Activated T-helper 1 cell treated with anti-CD3 and anti-CD28 coated beads, Interleukin-12 subunit alpha, Interleukin-12 subunit beta, Interleukin-2, Interleukin-4 antibody, amounts not matched to agents 30 ng/mL and 10 ng/mL and 1 ng/mL, durations not matched to agents 14 hours and 24 hours and 36 hours (primary cell): ENCODE data around the gene SAMD4A. TPM values are rescaled to one million over a fixed set of nuclear protein-coding genes. Genes with fewer than 3 reads are reported as not detected.
"Not testable (repeated sequence)": the region's sequence is repeated elsewhere in the genome, so short reads cannot be mapped to it uniquely, and the experiment has no call there.

Experiments
- DNase-seq: peaks from one replicate; pipeline ENCODE4 v3.0.0; 2021; ENCODE audit warnings: low spot score
- H3K27ac Mint-ChIP-seq: one replicate; pipeline ENCODE4 v1.8.0; 2021; ENCODE audit warnings: mild to moderate bottlenecking, mixed read lengths
- H3K27me3 Mint-ChIP-seq: one replicate; pipeline ENCODE4 v1.8.0; 2022; ENCODE audit warnings: mild to moderate bottlenecking, moderate library complexity, mixed read lengths; ENCODE audit not compliant: insufficient read depth
- H3K36me3 Mint-ChIP-seq: one replicate; pipeline ENCODE4 v1.8.0; 2021; ENCODE audit warnings: low read depth, mixed read lengths
- H3K4me1 Mint-ChIP-seq: one replicate; pipeline ENCODE4 v1.8.0; 2021; ENCODE audit warnings: low read depth, mixed read lengths
- H3K4me3 Mint-ChIP-seq: one replicate; pipeline ENCODE4 v1.8.0; 2021; ENCODE audit warnings: mild to moderate bottlenecking, moderate library complexity, mixed read lengths
- H3K9me3 Mint-ChIP-seq: one replicate; pipeline ENCODE4 v1.8.0; 2021; ENCODE audit warnings: mixed read lengths
- intact Hi-C: fragments of 100-400 bp; cut with micrococcal nuclease; formaldehyde crosslinking; loops from one replicate; pipeline ENCODE4 v1.15.1; 2024
- total RNA-seq: library from RNA; stranded (reverse); gene quantifications from 2 replicates; pipeline ENCODE4 v1.2.3, GENCODE V29; 2022

The SAMD4A gene
- total RNA-seq, 1 donor from 2014 or later, result 1.8 TPM

DNA sequence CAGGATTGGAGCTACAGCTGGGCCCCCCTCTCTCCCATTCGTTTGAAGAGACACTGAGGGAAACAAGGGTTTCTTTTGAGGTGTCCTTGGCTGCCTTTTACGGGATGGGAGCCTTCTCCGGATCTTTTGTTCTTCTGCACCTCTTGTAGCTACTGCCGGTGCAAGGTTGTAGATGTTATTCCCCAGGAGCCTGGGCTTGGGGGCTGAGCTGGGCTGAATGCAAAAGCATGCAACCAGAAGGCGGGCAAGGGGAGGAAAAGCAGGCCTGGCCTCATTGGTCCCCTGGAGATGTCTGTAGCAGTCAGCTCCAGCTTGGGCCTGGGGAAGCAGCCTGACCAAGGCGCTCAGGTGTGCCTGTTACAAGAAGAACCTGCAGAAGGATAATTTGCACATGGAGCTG, 225.4 kb downstream of the SAMD4A start:
- H3K4me3 Mint-ChIP-seq, result no peak overlapping the region

GRCh38 chr14:54794159-54794558, 227.2 kb downstream of the SAMD4A start:
- H3K9me3 Mint-ChIP-seq, result peaks cover 3% of the 10 kb centered on the region
- H3K27me3 Mint-ChIP-seq, result peaks cover 13% of the 10 kb centered on the region
- DNase-seq, result no peak
- intact Hi-C loops, result no loop called here
- no peaks in the 10 kb centered on the region for H3K4me1 Mint-ChIP-seq
- H3K4me3 Mint-ChIP-seq, result no peak overlapping the region
- no peaks in the 10 kb centered on the region for H3K36me3 Mint-ChIP-seq
- no peak overlapping the region for H3K27ac Mint-ChIP-seq

More for the DNA sequence above, 225.4 kb downstream of the SAMD4A start:
- H3K9me3 Mint-ChIP-seq, result peaks cover 3% of the 10 kb centered on the region
- H3K36me3 Mint-ChIP-seq, result no peaks in the 10 kb centered on the region
- H3K27ac Mint-ChIP-seq, result no peak overlapping the region
- intact Hi-C loops, result no loop called here
- no peaks in the 10 kb centered on the region for H3K4me1 Mint-ChIP-seq
- no peak for DNase-seq
- H3K27me3 Mint-ChIP-seq, result no peaks in the 10 kb centered on the region

DNA sequence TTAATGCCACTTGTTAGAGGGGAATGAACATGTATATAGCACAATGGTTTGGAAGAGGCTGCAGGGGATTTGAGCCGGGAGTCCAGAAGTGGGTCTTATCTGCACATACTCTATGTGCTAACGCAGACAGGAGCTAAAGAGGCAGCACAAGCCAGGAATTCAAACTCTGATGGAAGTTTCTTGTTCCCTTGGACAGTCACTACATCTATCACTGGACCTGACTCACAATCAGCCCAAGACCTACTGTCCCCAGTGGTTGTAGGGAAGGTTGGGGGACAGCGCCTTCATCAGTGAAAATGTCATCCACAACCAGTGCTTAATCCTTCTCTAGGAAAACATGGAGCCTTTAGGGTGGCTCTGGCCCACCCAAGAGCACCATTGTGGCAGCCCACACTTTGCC, 227.9 kb downstream of the SAMD4A start:
- no peak for DNase-seq
- peaks cover 16% of the 10 kb centered on the region for H3K27me3 Mint-ChIP-seq
- H3K9me3 Mint-ChIP-seq, result peaks cover 3% of the 10 kb centered on the region
- no peaks in the 10 kb centered on the region for H3K4me1 Mint-ChIP-seq
- no peak overlapping the region for H3K4me3 Mint-ChIP-seq
- H3K36me3 Mint-ChIP-seq, result no peaks in the 10 kb centered on the region
- no peak overlapping the region for H3K27ac Mint-ChIP-seq
- intact Hi-C loops, result no loop called here

GRCh38 chr14:54796961-54797360, 230.0 kb downstream of the SAMD4A start:
- Mint-ChIP-seq H3K27me3 (peaks cover 30% of the 10 kb centered on the region), H3K27ac (no peak overlapping the region), H3K9me3 (peaks cover 3% of the 10 kb centered on the region), H3K4me3 (no peak overlapping the region), H3K4me1 (no peaks in the 10 kb centered on the region), H3K36me3 (no peaks in the 10 kb centered on the region)
- intact Hi-C loops, result no loop called here
- DNase-seq, result no peak

GRCh38 chr14:54797556-54797955, 230.6 kb downstream of the SAMD4A start:
- Mint-ChIP-seq H3K9me3 (peaks cover 3% of the 10 kb centered on the region), H3K4me3 (no peak overlapping the region), H3K36me3 (no peaks in the 10 kb centered on the region)

DNA sequence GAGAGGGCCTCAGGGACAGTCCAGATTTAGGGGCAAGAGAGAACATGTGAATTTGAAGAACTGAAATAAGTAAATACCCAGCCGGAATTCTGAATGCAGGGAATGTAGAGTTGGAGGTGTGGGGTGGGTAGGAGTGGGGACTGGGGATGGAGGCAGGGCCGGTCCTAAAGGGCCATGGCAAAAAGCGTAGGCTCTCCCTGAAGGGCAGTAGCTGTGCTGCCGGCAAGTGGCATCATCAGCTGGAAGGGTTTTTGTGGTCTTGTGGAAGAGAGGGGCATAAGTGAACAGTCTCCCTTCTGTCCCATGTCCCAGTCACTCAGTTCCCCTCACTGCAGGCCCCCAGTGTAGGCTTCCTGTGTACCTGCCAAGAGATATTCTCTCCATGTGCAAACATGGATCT, 231.1 kb downstream of the SAMD4A start:
- no peak overlapping the region for H3K27ac Mint-ChIP-seq
- H3K36me3 Mint-ChIP-seq, result no peaks in the 10 kb centered on the region
- H3K27me3 Mint-ChIP-seq, result peaks cover 30% of the 10 kb centered on the region
- DNase-seq, result no peak
- H3K9me3 Mint-ChIP-seq, result peaks cover 3% of the 10 kb centered on the region
- no peak overlapping the region for H3K4me3 Mint-ChIP-seq
- intact Hi-C loops, result no loop called here
- no peaks in the 10 kb centered on the region for H3K4me1 Mint-ChIP-seq

More at GRCh38 chr14:54797556-54797955, 230.6 kb downstream of the SAMD4A start:
- Mint-ChIP-seq H3K4me1 (no peaks in the 10 kb centered on the region), H3K27ac (no peak overlapping the region), H3K27me3 (peaks cover 30% of the 10 kb centered on the region)
- intact Hi-C loops, result no loop called here
- DNase-seq, result no peak

GRCh38 chr14:54798465-54799124, 231.7 kb downstream of the SAMD4A start:
- intact Hi-C loops, result no loop called here
- H3K27me3 Mint-ChIP-seq, result peaks cover 30% of the 10 kb centered on the region

GRCh38 chr14:54801482-54801881, 234.6 kb downstream of the SAMD4A start:
- peaks cover 30% of the 10 kb centered on the region for H3K27me3 Mint-ChIP-seq
- intact Hi-C loops, H3K36me3 Mint-ChIP-seq, H3K4me1 Mint-ChIP-seq, DNase-seq, H3K27ac Mint-ChIP-seq, H3K9me3 Mint-ChIP-seq, H3K4me3 Mint-ChIP-seq: not testable (repeated sequence)

More at GRCh38 chr14:54798465-54799124, 231.7 kb downstream of the SAMD4A start:
- H3K36me3 Mint-ChIP-seq, result no peaks in the 10 kb centered on the region
- no peak overlapping the region for H3K4me3 Mint-ChIP-seq
- H3K4me1 Mint-ChIP-seq, result no peaks in the 10 kb centered on the region
- H3K27ac Mint-ChIP-seq, result no peak overlapping the region
- H3K9me3 Mint-ChIP-seq, result peaks cover 3% of the 10 kb centered on the region
- no peak for DNase-seq

GRCh38 chr14:54803396-54803795, 236.5 kb downstream of the SAMD4A start:
- Mint-ChIP-seq H3K27ac (no peak overlapping the region), H3K4me3 (no peak overlapping the region), H3K9me3 (no peaks in the 10 kb centered on the region), H3K4me1 (no peaks in the 10 kb centered on the region), H3K27me3 (peaks cover 30% of the 10 kb centered on the region), H3K36me3 (no peaks in the 10 kb centered on the region)
- no peak for DNase-seq
- intact Hi-C loops, result no loop called here

DNA sequence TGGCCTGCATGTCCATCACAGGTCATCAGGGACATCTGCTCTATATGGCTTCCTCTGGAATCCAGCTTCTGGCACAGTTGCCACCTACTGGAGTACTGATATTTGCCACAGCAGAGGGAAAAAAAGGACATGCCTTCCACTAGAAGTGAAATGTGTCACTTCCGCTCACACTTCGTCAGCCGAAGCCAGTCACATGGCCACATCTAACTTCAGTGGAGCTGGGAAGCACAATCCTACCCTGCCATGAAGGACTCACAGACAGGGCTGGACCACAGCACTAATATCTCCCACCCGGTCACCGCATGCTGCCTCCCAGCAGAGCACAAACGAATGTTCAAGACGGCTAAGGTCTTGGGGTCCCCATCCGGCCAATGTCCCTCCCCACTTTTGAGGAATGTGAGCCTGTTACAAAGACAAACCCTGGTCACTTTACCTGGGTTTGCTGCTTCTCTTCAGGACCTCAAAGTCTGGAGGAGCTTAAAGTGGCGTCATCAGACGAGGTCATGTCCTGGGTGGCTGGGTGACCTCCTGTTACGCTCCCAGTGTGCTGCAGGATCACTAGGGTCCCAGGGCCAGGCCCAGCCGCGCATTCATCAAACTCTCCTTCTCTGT, 237.1 kb downstream of the SAMD4A start:
- DNase-seq, result no peak
- Mint-ChIP-seq H3K27ac (no peak overlapping the region), H3K27me3 (peaks cover 23% of the 10 kb centered on the region), H3K9me3 (no peaks in the 10 kb centered on the region), H3K4me1 (no peaks in the 10 kb centered on the region), H3K36me3 (no peaks in the 10 kb centered on the region), H3K4me3 (no peak overlapping the region)
- intact Hi-C loops, result no loop called here

- H3K9me3 Mint-ChIP-seq, result no peaks in the 10 kb centered on the region
- H3K27ac Mint-ChIP-seq, result no peak overlapping the region
- H3K4me1 Mint-ChIP-seq, result no peaks in the 10 kb centered on the region
- no peaks in the 10 kb centered on the region for H3K36me3 Mint-ChIP-seq
- H3K4me3 Mint-ChIP-seq, result no peak overlapping the region
- H3K27me3 Mint-ChIP-seq, result peaks cover 21% of the 10 kb centered on the region
- intact Hi-C loops, result loop anchor here (1.0 kb wide), 1 partner anchor 240 kb away; no protein-coding TSS in a partner anchor
- no peak for DNase-seq
Measured at GRCh38 chr14:54804538-54805041, 237.7 kb downstream of the SAMD4A start.

GRCh38 chr14:54805070-54805444, 238.1 kb downstream of the SAMD4A start:
- no peaks in the 10 kb centered on the region for H3K4me1 Mint-ChIP-seq
- no peak overlapping the region for H3K27ac Mint-ChIP-seq
- no peaks in the 10 kb centered on the region for H3K36me3 Mint-ChIP-seq
- H3K27me3 Mint-ChIP-seq, result peaks cover 16% of the 10 kb centered on the region
- no peak for DNase-seq
- no peaks in the 10 kb centered on the region for H3K9me3 Mint-ChIP-seq
- H3K4me3 Mint-ChIP-seq, result no peak overlapping the region
- intact Hi-C loops, result loop anchor here (1.0 kb wide), 1 partner anchor 241 kb away; no protein-coding TSS in a partner anchor
